ENCODE results near the gene COBL. TPM values are rescaled to one million over a fixed set of nuclear protein-coding genes. Genes with fewer than 3 reads are reported as not detected.

Gene COBL
- total and polyA plus RNA-seq, 2 of the 8 experiments (the other 6 are each of a cell fraction or from before 2014, with no cell fraction given), result 13.8 to 40.4 TPM

- TF ChIP-seq CEBPB (IDR thresholded peaks at IDR 0.05; ENCODE audit: low read depth, low read length) (no peak), SIRT6 (IDR thresholded peaks at IDR 0.05; ENCODE audit: low read length) (no peak), POLR2A (IDR thresholded peaks at IDR 0.05; ENCODE audit: control extremely low read depth in 1 of 2, low read depth in 2 of 2, low read length in 2 of 2) (no peak), EGR1 (IDR thresholded peaks at IDR 0.05; ENCODE audit: borderline replicate concordance, low read depth, low read length) (no peak), SIX5 (IDR thresholded peaks at IDR 0.05; ENCODE audit: low read depth, low read length) (no peak)
Observed at GRCh38 chr7:51127618-51127904, 189.0 kb downstream of the COBL start (continued).
